GM18502 (cell line): ENCODE results near the gene UAP1.

Experiments used
- ATAC-seq: cut with Tn5 transposase; IDR thresholded peaks from one replicate; pipeline ENCODE4 v1.9.1; 2021; ENCODE audit warnings: mild to moderate bottlenecking; ENCODE audit not compliant: unreplicated experiment, poor library complexity

The UAP1 gene

DNA sequence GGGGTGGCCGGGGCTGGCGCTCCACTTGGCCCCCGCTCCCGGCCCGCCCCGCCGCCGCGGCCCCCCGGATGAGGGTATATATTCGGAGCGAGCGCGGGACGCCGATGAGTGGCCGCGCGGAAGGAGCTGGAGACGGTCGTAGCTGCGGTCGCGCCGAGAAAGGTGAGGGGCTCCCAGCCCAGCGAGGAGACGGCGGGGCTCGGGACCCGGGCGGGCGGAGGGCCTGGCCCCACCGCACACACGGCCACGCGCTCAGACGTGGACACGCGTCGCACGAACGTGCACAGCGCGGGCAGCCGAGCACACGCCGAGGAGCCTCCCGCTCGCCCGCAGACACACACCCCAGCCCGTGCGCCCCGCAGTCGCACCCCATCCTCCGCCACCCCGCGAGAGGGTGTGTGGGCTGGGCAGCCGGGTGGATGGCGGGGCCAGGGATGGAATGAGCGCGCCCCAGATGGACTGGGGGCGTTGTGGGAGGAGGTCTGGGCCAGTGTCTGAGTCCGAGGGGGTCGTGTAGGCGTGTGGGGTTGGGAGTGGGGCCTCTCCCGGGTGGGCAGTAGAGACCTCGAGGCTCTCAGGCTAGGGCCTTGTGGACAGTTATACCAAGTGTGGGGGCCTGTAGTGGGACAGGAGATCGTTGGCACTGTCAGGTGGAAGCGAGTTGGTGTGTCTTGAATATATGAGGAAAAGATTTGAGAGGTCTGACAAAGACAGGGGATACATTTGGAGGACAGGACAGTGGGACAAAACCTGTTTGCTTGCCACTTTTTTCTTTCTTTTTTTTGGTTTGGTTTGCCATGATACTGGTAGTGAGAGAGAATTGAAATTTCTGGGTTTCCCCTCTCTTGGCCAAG lies at the start of gene UAP1:
TSS of gene UAP1 (plus strand) at position 107 of the 854 bp plus-strand sequence. CDS start 4,347 bp downstream, outside the sequence.
- peak; percentile 42 for ATAC-seq

DNA sequence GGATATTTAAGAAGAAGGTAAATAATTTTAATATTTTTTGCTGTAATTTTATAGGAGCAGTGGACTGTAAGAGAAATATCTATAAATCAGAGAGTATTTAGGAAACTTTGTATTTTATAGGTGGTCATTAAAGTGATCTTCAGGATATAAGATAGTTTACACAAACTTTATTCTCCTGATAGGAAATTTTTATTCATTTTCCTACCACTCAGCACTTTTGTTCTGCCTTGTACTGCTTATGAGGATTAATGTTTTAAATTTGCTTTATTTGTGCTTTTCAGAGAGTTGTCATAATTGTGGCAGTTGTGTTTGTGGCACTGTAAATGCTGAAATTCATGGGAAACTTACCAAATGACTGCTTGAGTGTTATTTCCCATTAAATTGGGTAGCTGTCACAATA lies 34.2 kb upstream of the UAP1 start:
- no peak for ATAC-seq

DNA sequence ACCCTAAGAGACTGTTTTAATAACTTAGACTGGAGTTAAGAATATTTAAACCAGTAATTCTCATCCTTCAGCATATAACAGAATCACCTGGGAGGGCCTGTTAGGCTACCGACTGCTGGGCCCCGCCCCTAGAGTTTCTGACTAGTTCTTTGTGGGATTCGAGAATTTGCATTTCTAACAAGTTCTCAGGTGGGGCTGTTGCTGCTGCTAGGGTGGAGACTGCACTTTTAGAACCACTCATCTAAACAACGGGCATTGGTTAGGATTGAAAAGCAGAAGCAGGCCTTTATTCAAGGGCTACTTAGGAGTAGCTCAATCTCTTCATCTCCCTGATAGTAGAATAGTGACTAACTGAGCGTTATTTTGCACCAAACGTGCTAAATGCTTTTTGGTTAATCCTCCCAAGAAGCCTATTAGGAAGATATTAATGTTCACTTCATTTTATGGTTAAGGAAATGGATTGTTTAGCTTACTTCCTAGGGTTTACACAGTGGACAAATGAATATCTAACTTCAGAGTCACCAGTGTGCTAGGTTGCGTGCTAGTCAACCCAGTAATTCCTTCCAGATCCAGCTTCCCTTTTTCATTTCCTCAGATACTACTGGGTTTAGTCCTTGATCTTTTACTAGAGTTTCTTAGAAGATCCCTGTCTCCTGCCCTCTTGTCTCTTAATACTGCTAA lies 31.1 kb upstream of the UAP1 start:
- peak; percentile 94 for ATAC-seq

DNA sequence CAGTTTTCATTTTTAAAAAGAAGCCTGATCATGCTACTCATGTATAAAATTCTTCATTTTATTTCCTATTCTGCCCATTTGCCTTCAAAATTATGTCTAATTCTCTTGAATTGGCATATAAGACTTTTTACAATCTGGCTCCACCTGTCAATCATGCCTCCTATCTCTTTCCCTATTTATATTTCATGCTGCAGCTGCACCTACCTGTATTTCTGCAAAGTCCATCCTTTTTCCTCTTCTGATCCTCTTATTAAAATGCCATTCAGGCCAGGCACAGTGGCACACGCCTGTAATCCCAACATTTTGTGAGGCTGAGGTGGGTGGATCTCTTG lies 30.6 kb upstream of the UAP1 start:
- ATAC-seq, result no peak

DNA sequence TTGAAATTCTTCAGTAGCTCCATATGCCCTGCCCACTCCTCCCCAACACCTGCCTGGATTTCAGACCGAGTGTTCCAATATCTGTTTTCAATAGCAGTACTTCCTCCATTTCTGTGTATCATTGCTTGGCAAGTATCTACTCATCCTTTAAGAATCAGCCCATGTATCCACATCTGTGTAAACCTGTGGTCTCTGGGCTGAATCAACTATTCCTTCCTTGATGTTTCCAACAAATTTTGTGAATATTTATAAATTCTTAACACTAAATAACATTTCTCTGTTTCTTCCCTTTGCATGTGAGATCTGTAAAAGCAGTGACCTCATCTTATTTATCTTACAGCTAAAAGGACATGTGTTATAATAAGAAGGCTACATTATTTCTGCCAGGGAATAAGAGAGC lies 26.0 kb upstream of the UAP1 start:
- ATAC-seq, result no peak

DNA sequence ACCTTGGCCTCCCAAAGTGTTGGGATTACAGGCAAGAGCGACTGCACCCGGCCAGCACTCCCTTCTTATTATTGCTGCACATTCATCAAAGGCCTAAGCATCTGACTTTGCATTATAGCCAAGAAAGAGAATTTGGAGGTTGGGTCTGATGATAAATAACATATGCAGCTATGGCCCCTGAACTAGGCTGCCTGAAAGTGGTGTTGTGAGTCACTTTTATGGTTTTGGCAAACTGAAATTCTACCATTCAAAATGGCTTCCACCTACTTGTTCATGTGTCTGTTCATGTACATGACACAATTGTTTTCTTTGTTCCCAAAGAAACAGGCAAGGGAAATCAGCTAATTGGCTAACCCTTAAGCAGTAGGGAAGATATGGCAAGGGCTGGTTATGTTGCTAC lies 25.0 kb upstream of the UAP1 start:
- no peak for ATAC-seq

DNA sequence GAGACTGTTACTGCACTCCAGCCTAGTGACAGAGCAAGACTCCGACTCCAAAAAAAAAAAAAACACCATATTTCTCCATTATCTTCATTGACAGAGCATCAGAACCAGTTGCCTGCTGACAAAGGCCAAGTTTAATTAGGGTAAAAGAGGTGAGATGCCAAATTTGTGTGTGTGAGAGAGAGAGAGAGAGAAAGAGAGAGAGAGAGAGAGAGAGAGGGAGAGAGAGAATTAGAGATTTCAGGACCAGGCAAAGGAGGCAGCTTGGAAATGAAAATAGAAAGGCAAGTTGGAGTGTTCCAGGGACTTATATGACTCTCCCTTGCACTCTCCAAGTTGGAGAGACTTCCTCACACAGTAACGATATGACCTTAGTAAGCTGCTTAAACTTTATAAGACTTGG lies 24.3 kb upstream of the UAP1 start:
- no peak for ATAC-seq

DNA sequence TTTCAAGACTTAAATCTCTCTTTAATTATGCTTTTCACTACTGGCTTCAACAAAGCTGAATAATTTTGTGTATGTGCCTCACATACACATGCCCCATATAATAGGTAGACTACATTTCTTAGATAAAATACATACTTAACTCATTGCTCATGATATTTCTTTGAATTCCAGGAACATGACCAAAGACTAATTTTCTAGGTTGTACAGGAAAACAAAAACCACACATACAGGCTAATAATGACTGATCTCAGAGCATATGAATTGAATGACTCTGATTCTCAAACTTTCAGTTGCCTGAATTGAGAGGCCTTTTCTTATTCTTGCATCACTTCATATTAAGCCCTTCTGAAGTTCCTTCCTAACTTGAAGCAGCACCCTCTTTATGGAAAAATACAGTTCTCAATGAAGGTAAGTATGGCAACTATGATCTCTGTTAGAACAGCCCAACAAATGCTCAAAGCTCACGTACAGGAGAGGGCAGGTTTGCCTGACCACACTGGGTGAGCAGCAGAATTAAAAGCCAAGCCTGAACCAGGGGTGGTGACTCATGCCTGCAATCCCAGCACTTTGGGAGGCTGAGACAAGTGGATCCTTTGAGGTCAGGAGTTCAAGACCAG lies 22.6 kb upstream of the UAP1 start:
- no peak for ATAC-seq

DNA sequence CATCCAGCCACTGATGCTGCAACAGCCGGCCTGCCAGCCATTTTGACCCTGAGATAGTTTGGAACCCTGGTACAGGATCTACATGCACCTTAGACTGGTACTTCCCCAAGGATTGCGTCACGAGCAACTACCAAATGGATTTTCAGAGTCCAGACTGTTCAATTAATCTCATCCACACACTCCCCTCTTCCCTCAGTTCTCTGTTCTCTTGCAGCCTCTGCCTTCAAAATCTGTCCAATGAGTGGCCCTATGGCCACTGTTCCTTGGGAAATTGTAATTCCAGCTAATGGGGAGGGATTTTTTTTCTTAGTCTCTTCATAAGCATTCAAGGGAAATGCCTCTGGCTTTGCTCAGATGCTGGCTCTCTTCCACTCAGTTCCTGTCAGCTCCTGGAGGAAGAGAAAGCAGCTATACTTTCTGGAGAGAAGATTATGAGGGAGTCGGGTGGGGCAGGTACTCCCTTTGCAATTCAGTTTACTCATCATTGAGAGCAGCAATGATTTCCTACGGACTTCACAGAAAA lies 19.8 kb upstream of the UAP1 start:
- ATAC-seq, result no peak

DNA sequence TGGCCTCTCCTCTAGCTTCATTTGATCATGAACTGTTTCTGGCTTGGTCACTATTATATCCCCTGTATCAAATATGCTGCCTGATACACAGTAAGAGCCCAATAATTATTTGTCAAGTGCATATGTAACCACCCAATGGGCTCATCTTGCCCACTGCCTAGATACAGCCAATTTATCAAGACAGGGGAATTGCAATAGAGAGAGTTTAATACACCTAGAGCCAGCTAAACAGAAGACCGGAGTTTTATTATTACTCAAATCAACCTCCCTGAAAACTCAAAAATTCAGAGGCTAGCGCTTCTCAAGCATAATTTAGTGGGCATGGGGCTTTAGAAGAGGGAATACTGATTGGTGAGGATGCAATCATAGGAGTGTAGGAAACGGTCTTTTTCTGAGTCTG lies 18.3 kb upstream of the UAP1 start:
- ATAC-seq, result no peak

DNA sequence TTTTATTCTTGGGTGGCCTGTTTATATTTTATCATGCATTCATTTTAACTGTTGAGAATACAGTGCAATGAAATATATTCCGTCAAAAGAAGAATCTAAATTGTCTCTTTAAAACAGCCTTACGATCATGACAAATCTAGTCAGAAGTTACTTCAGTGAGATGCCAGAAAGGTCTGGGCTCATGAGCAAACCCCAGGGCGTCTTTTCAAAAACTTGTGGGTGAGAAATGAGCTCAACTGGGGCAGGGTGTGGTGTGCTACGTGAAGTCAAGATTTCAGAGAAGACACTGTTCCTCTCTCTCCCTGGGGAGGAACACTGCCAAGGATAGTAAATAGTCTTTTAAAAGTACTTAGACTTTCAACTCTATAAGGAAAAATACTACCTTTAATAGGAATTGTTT lies 13.4 kb upstream of the UAP1 start:
- no peak for ATAC-seq

DNA sequence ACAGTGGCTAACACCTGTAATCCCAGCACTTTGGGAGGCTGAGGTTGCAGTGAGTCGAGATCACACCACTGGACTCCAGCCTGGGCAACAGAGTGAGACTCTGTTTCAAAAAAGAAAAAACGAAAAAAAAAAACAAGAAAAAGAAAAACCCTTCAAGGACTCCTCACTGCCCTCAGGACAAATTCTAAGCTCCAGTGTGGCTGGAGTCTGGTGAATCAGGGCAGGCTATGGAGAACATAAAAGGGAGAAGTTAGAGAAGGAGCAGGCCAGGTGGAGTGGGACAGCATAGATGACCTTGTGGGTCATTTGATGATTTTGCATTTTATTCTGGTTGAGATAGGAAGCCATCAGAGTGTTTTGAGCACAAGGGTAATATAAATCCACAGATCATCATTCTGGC lies 12.5 kb upstream of the UAP1 start:
- no peak for ATAC-seq

DNA sequence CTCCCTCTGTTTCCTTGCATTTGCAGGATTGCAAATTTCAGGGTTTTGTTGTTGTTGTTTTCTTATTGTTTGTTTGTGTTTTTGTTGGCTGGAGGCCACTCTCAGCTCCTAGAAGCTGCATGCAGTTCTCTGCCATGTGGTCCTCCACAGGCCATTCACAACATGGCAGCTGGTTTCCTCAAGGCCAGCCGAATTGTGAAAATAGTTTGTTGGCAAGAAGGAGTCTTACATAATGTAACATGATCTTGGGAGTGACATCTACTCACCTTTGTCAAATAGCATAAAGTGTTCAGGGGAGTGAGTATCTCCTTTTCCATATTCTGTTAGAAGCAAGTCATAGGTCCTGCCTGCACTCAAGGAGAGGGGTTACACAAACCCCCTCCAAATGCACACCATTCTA lies 10.6 kb upstream of the UAP1 start:
- ATAC-seq, result no peak

DNA sequence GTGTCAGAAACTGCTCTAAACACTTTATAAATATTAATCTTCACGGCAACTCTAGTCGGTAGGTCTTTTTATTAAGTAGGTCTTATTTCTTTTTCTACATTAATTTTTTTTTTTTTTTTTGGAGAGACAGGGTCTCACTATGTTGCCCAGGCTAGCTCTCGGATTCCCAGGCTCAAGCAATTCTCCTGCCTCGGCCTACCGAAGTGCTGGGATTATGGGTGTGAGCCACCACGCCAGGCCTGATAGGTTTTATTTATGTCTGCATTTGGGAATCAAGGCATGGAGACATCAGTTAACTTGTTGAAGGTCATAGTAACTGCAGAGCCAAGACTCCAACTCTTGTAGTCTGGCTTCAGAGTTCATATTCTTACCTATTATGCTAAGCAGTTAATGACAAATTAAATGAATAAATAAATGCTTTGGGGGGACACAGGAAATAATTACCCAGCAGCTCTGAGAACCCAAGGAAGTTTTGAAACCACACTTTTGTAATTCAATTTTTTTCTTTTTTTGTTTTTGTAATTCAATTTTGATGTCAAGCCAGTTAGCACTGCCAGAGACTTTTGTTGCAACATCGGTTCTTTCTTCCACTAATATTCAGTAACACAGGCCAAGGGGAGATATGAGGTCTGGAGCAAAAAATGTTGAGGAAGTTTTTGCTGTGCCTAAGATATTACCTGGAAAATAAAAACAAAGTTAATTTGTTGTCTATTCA lies 9.4 kb upstream of the UAP1 start:
- no peak for ATAC-seq

DNA sequence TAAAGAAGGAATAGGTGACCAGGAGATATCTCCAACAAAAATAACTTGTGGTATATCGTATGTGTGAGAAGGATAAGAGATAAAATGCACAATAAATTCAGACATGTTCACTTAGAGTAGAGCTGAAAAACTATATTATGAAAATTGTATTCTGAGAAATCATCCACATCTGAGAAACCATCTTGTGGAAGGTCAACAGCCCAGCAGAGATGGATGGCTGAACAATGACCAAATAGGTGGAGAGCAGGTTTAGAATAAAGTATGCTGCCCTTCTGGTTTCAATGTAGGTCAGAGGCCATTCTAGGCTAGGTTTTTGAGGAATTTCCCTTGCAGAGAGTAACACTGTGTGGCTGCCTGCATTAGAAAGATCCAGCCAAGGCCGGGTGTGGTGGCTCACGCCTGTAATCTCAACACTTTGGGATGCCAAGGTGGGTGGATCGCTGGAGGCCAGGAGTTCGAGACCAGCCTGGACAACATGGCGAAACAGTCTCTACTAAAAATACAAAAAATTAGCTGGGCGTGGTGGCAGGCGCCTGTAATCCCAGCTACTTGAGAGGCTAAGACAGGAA lies 8.8 kb upstream of the UAP1 start:
- no peak for ATAC-seq

DNA sequence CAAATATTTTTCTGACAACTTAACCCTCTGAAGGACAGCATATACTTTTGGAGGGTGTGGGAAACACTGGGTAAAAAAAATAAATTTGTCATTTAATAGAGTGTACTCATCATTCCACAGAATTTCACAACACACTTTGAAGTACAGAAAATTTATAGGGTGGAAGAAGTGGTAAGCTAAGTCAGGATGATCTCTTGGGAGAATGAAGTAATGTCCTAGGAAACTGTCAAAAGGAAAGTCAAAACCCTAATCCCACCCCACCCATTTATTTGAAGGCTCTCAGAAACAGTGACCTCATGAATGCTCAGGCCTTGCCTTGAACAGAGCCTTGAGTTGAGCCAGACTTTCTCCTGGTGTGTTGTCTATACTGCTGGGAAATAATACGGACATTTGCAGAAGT lies 7.3 kb upstream of the UAP1 start:
- no peak for ATAC-seq

DNA sequence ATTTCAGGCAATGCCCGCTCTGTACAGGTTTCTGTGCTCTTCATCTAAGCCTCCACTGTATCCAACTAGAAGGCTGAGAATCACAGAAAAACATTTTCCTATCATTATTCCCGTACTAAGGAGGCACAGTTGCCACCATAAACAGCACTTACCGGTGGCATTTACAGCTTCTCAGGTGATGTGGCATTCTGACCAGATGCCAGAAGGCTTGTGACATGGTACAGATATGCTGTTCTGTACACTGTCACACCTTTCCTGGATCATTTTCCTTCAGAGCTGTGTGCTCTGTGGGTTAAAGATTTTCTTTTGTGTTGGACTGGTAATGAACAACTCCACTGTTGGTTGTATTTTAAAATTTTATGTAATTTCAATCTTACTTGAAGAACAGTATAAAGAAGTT lies 4.0 kb upstream of the UAP1 start:
- no peak for ATAC-seq

DNA sequence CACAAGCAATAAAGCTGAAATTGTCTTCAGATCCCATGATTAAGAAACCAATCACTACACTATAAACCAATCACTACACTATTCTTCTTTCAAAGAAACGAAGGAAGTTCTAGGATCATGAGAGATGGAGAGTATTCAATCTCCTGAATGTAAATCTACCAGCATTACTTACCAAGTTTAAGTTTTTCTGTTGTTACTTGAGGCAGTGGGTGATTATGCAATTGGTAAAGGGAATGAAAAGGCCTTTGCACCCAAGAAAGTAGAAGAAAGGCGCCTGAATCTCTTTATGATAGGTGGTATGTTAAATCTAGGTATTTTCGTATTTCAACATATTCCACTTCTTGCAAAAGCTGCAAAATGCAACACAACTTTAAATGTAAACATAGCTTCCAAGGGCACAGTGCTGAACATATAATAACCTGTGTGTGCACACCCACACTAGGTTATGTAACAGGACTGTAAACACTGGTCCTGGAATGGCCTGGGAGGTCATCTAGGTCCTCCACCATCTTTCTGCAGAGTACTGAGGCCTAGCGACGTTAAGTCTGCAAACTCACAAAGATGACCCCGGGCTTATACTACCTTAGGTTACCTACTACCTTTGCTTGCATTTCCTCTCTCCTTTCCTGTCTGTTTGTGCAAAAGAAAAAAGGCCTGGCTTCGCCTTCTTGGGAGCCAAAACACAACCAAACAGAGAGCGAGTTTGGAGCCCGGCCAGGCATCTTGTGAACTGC lies 1.1 kb upstream of the UAP1 start:
- no peak for ATAC-seq

DNA sequence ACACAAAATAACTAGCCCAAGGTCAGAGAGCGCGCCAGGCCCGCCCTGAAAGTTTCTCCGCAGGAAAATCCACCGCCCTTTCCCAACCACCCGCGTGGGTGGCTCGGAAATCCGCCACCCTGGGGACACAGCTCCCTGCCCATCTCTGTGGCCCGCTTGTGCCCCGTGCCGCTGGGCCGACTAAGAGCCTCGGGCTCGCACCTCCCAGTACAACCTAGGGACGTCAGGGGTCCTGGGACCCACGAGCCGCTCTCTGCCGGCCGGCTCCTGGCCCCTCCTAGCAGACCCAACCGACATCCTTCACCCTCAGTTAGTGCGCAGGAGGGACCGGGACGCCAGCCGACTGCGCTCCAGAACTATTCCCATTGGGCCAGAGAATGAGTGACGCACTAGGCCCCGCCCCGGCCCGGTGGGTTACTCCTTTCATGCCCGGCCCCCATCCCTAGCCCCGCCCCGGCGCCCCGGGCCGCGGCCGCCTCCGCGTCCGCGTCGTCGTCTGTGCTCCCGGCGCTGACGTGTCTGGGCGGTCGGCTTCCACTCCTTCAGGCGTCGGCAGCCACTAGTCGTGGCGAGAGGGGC lies 396 bp upstream of the UAP1 start:
- peak; percentile 96 for ATAC-seq
